K562 (cell line): ENCODE measurements around the gene PLCG2. TPM values are rescaled to one million over a fixed set of nuclear protein-coding genes. Genes with fewer than 3 reads are reported as not detected.
A peak's percentile ranks its signal among the peaks of the same experiment; 100 is the strongest.

Source experiments
- ATAC-seq: fragments of 200-7000 bp; cut with Tn5 transposase; 3 replicates; pipeline ENCODE4 v1.9.1; 2020; ENCODE audit warnings: moderate library complexity
- BruUV-seq: library from RNA; stranded (reverse); fragments of 400-500 nt; replicated peaks from 2 replicates; lab custom pipeline; 2021; lab: Mats Ljungman, UMichigan
- CTCF ChIA-PET: fragments of 300-600 bp; formaldehyde crosslinking; extraction: SDS; loops from one replicate; lab custom pipeline; 2021; ENCODE audit warnings: low intra/inter-chr PET ratio; lab: Yijun Ruan, JAX
- POLR2A ChIA-PET: fragments of 300-600, 350-650 bp; sonication (Branson Sonifier 250); formaldehyde crosslinking; extraction: SDS; loops from one replicate; lab custom pipeline; 2021; ENCODE audit warnings: antibody characterized with exemption, inconsistent platforms; lab: Yijun Ruan, JAX
- DNase-seq, 4 experiments: peaks; one replicate each; pipeline versions ENCODE4 v3.0.0 to v3.0.0-alpha.2; 2011 to 2018; ENCODE audit warnings: low spot score in 3 of 4, mixed read lengths in 3 of 4; ENCODE audit errors: extremely low read depth in 1 of 4
- FAIRE-seq: peaks from 2 replicates; lab custom pipeline; 2011; peaks lifted over from hg19 to GRCh38; lab: Jason Lieb, UNC
- H2AFZ ChIP-seq: 2 replicates; pipeline ENCODE4 v1.6.0; 2011; ENCODE audit warnings: low read depth, low read length, control low read depth, inconsistent platforms
- H3K27ac ChIP-seq: fragments of 200-600 bp; 3 replicates; pipeline ENCODE4 v1.8.0; 2011; ENCODE audit warnings: low read depth, mild to moderate bottlenecking, control low read depth, inconsistent platforms, low read length, moderate library complexity, mixed read lengths; ENCODE audit errors: extremely low read depth
- H3K27me3 ChIP-seq, 2 experiments: fragments of 300-600 bp in 1 of 2; 2 replicates in 1 of 2; 3 replicates in 1 of 2; pipeline versions ENCODE4 v1.6.0 to v1.8.0; 2011; ENCODE audit warnings: inconsistent platforms in 2 of 2, low read length in 2 of 2, mild to moderate bottlenecking in 1 of 2, mixed read lengths in 1 of 2, moderate library complexity in 1 of 2; ENCODE audit not compliant: control insufficient read depth in 2 of 2, insufficient read depth in 2 of 2
- H3K36me3 ChIP-seq: fragments of 300-600 bp; 3 replicates; pipeline ENCODE4 v1.8.0; 2011; ENCODE audit warnings: mild to moderate bottlenecking, low read length, inconsistent platforms; ENCODE audit not compliant: control insufficient read depth, insufficient read depth
- H3K4me1 ChIP-seq, 2 experiments: fragments of 200-600 bp in 1 of 2; replicated peaks in 1 of 2; 2 replicates in 1 of 2; 3 replicates in 1 of 2; pipeline versions ENCODE4 v1.5.1 to v1.8.0; 2011; ENCODE audit warnings: inconsistent platforms in 2 of 2, low read length in 2 of 2, mild to moderate bottlenecking in 1 of 2, mixed read lengths in 1 of 2, moderate library complexity in 1 of 2; ENCODE audit not compliant: control insufficient read depth in 2 of 2, insufficient read depth in 2 of 2
- H3K4me2 ChIP-seq: 2 replicates; pipeline ENCODE4 v1.6.1; 2011; ENCODE audit warnings: low read length, control low read depth, inconsistent platforms, mixed read lengths; ENCODE audit not compliant: insufficient read depth
- H3K4me3 ChIP-seq: fragments of 200-600 bp; sonication (generic), shearing (Covaris generic); 2 replicates; pipeline ENCODE4 v1.5.1; 2016; ENCODE audit warnings: control low read depth, inconsistent platforms
- H3K79me2 ChIP-seq: fragments of 200-600 bp; 3 replicates; pipeline ENCODE4 v1.8.0; 2011; ENCODE audit warnings: low read length, inconsistent platforms; ENCODE audit not compliant: control insufficient read depth, insufficient read depth
- H3K9ac ChIP-seq, 2 experiments: 2 replicates each; pipeline versions ENCODE4 v1.6.0 to v1.6.1; 2011; ENCODE audit warnings: low read depth in 2 of 2, low read length in 2 of 2, control low read depth in 1 of 2, inconsistent platforms in 1 of 2, mild to moderate bottlenecking in 1 of 2, mixed read lengths in 1 of 2; ENCODE audit not compliant: insufficient read depth in 1 of 2
- H3K9me1 ChIP-seq: one replicate; pipeline ENCODE4 v1.6.0; 2011; ENCODE audit warnings: inconsistent platforms, mild to moderate bottlenecking, low read length, moderate library complexity; ENCODE audit not compliant: control insufficient read depth, insufficient read depth
- H3K9me3 ChIP-seq: replicated peaks from 2 replicates; pipeline ENCODE4 v1.5.1; 2011; ENCODE audit warnings: low read depth, low read length, inconsistent platforms; ENCODE audit not compliant: control insufficient read depth, insufficient read depth
- H4K20me1 ChIP-seq: replicated peaks from 2 replicates; pipeline ENCODE4 v1.6.1; 2011; ENCODE audit warnings: low read length, inconsistent platforms, mixed read lengths; ENCODE audit not compliant: control insufficient read depth, insufficient read depth
- ATF1 ChIP-seq, 2 experiments: fragments of 450-650 bp in 1 of 2; IDR thresholded peaks; 2 replicates each; pipeline ENCODE4 v1.6.1; 2016; ENCODE audit warnings: missing compliant biosample characterization in 1 of 2, missing genetic modification characterization in 1 of 2
- CXXC5 ChIP-seq: fragments of 250-450 bp; sonication (Bioruptor Pico); IDR thresholded peaks from 2 replicates; pipeline ENCODE4 v1.8.0; 2022; ENCODE audit warnings: inconsistent platforms, mild to moderate bottlenecking, moderate library complexity
- HSF4 ChIP-seq: fragments of 250-450 bp; sonication (Bioruptor Pico); IDR thresholded peaks from 2 replicates; pipeline ENCODE4 v2.1.2; 2022; ENCODE audit warnings: mild to moderate bottlenecking, moderate library complexity, borderline replicate concordance
- KDM2B ChIP-seq: fragments of 250-450 bp; sonication (Bioruptor Pico); IDR thresholded peaks from 2 replicates; pipeline ENCODE4 v1.8.0; 2021; ENCODE audit warnings: mild to moderate bottlenecking, moderate library complexity
- MAFG ChIP-seq: fragments of 450-650 bp; conservative IDR thresholded peaks from 2 replicates; pipeline ENCODE4 v1.6.1; 2016; ENCODE audit warnings: missing genetic modification characterization, missing compliant biosample characterization
- PCBP1 ChIP-seq: fragments of 200-400 bp; formaldehyde crosslinking; IDR thresholded peaks from 2 replicates; pipeline ENCODE4 v1.6.1; 2018; ENCODE audit warnings: mild to moderate bottlenecking, low read depth, low read length; ENCODE audit not compliant: poor library complexity, severe bottlenecking
- SIN3B ChIP-seq: fragments of 450-650 bp; IDR thresholded peaks from 2 replicates; pipeline ENCODE4 v1.6.1; 2017; ENCODE audit warnings: low read depth, mild to moderate bottlenecking, moderate library complexity
- TBP ChIP-seq: optimal IDR thresholded peaks from 2 replicates; pipeline ENCODE3; 2011; ENCODE audit warnings: low read depth, low read length, improper control_type of control experiment
- ZC3H11A ChIP-seq: IDR thresholded peaks from 2 replicates; pipeline ENCODE4 v1.6.1; 2012; ENCODE audit warnings: low read depth, low read length, improper control_type of control experiment
- ZNF436 ChIP-seq: fragments of 250-450, 450-650 bp; sonication (Bioruptor Pico); formaldehyde crosslinking; IDR thresholded peaks from 2 replicates; pipeline ENCODE4 v1.7.0; 2020; ENCODE audit warnings: mild to moderate bottlenecking
- WGBS: fragments of 100-300 bp; shearing (Covaris generic); methylation state at CpG from one replicate; pipeline ENCODE4 v1.1.6; 2016; ENCODE audit warnings: low coverage, mixed read lengths; ENCODE audit not compliant: insufficient coverage; ENCODE audit errors: missing lambda C conversion rate; 5-methylcytosine and 5-hydroxymethylcytosine counted together
- in situ Hi-C: fragments of 300-500 bp; cut with MboI; formaldehyde crosslinking; loops from 4 replicates; pipeline ENCODE4 v1.15.0; 2018; ENCODE audit warnings: inconsistent platforms, mixed read lengths
- intact Hi-C: fragments of 100-400 bp; cut with micrococcal nuclease; formaldehyde crosslinking; loops from 2 replicates; pipeline ENCODE4 v1.14.2; 2022
- polyA plus RNA-seq, 8 experiments: library from polyadenylated mRNA; depleted of rRNA in 4 of 8; stranded (reverse) in 5 of 8; unstranded in 3 of 8; fragments of >200 nt; fragmentation: Nextera tagmentation in 2 of 8; fragmentation: Illumina TruSeq in 1 of 8; extraction: Ambion mirVana in 2 of 8; extraction: Trizol in 1 of 8; gene quantifications; 2 replicates each; pipeline versions ENCODE4 v1.2.1 to v1.2.3, GENCODE V29; 2011 to 2014; ENCODE audit warnings: inconsistent platforms in 1 of 8, missing spikeins in 1 of 8
- total RNA-seq, 7 experiments: library from RNA; depleted of rRNA in 6 of 7; stranded (reverse); fragments of >200 nt in 6 of 7; fragmentation: Illumina TruSeq in 2 of 7; extraction: Trizol in 2 of 7; gene quantifications; 2 replicates each; pipeline versions ENCODE4 v1.2.1 to v1.2.3, GENCODE V29; 2011 to 2021; ENCODE audit warnings: low replicate concordance in 1 of 7
- TF ChIP-seq, protein P1 (sequence below): sonication (generic); formaldehyde crosslinking; IDR thresholded peaks from 2 replicates; pipeline ENCODE4 v1.8.1; 2023; ENCODE audit warnings: mild to moderate bottlenecking, missing genetic modification reagents
- TF ChIP-seq, protein P2 (sequence below), 2 experiments: IDR thresholded peaks; 2 replicates each; pipeline ENCODE4 v1.6.1; 2011; ENCODE audit warnings: borderline replicate concordance in 1 of 2, control low read depth in 1 of 2, low read depth in 1 of 2, low read length in 1 of 2, mild to moderate bottlenecking in 1 of 2, mixed read lengths in 1 of 2, moderate library complexity in 1 of 2; ENCODE audit not compliant: insufficient read depth in 1 of 2, insufficient read length in 1 of 2, poor library complexity in 1 of 2, severe bottlenecking in 1 of 2; ENCODE audit errors: extremely low read depth in 1 of 2
- TF ChIP-seq, protein P3 (sequence below): fragments of 250-450 bp; sonication (Bioruptor Pico); IDR thresholded peaks from 2 replicates; pipeline ENCODE4 v1.4.0; 2020; ENCODE audit warnings: mild to moderate bottlenecking

The PLCG2 gene
- total and polyA plus RNA-seq, 9 of the 15 experiments (the other 6 are each of a cell fraction or from before 2014, with no cell fraction given), result 0.94 to 7.1 (median 3.1) TPM

DNA sequence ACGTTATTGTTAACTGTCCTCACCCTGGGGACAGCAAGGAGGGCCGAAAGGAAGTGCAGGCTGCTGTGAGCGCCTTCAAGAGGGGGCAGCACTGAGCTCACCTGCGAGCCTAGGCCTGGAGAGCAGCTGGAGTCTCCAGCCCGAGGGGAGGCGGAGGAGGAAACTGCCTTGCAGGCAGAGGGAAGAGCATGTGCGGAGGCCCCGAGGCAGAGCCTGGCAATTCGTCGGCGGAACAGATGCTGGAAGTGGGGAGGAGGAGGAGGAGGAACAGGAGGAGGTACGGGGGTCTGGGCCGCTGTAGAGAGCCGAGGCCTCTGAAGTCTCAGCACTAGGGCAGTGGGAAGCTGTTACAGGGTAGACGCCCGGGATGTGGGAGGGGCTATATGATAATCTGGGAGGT, 49.6 kb upstream of the PLCG2 start (continued):
- TF ChIP-seq, protein P1, sequence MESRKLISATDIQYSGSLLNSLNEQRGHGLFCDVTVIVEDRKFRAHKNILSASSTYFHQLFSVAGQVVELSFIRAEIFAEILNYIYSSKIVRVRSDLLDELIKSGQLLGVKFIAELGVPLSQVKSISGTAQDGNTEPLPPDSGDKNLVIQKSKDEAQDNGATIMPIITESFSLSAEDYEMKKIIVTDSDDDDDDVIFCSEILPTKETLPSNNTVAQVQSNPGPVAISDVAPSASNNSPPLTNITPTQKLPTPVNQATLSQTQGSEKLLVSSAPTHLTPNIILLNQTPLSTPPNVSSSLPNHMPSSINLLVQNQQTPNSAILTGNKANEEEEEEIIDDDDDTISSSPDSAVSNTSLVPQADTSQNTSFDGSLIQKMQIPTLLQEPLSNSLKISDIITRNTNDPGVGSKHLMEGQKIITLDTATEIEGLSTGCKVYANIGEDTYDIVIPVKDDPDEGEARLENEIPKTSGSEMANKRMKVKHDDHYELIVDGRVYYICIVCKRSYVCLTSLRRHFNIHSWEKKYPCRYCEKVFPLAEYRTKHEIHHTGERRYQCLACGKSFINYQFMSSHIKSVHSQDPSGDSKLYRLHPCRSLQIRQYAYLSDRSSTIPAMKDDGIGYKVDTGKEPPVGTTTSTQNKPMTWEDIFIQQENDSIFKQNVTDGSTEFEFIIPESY, result peak; percentile 99
- TF ChIP-seq CXXC5 (CRISPR knock-in tag) (no peak), ZNF436 (CRISPR knock-in tag) (no peak)

DNA sequence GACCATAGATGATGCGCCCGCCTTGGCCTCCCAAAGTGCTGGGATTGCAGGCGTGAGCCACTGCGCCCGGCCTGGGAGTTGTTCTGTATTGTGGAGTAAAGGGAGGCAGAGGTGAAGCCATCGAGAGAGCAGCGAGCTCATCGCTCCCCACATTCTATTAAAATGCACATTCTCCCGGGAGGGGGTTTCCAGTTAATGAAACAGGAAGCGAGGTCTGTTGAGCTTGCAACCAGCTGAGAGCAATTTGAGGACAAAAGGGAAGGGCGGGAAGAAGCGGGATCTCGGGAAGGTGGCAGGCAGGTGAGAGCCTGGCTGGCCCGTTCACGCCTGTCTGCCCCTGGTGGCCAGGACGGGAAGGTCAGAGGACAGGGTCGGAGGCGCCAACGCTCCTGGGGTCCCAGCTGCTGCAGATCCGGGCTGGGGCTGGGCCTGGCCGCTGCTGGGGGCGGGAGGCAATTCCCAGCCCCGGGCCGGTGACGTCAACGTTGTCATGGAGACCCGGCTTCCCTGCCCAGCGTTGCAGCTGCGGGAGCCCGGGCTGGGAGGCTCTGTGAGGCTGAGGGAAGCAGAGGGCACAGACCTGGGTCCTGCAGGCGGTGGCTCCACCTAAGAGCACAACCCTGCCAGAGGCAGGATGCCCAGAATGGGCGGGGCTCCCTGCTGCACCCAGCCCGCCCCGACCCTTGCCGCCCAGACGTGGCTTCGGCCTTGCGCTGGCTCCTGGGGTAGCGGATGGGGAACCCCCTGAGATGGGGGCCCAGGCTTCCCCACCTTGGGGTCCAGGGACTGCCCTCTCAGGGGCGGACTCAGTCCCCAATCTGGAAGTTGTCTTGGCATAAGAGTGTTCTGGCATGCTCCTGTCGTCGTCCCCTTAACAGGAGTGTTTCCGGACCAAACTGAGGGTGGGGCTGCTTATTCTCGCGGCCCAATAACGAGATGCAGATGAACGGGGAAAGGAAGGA, 48.7 kb upstream of the PLCG2 start:
- peaks cover 2 to 13% of the 10 kb centered on the region in 2 experiments; a peak in 3 of 5 replicates for H3K27me3 ChIP-seq
- ChIA-PET CTCF (interaction anchor here (0.6 to 1.1 kb wide), 2 partner anchors 107 to 327 kb away, joined by 3 to 4 read pairs; no protein-coding TSS in a partner anchor), POLR2A (interaction anchor here (0.5 to 1.4 kb wide), 8 partner anchors 10 to 1264 kb away, joined by 3 to 4 read pairs (median 3); no protein-coding TSS in a partner anchor)
- no peaks in the 10 kb centered on the region for H4K20me1 ChIP-seq
- 30% methylated on average over 44 of the region's 47 CpGs for WGBS
- BruUV-seq, result no TSS peak
- no peaks in the 10 kb centered on the region for H3K36me3 ChIP-seq
- H3K9me1 ChIP-seq, result no peaks in the 10 kb centered on the region
- FAIRE-seq (peak; percentile 60), DNase-seq (peak; percentile 67 to 86 (median 78)), ATAC-seq (peak; percentile 94)
- H3K4me3 ChIP-seq, result no peak overlapping the region
- H2AFZ ChIP-seq, result peak overlapping the region; percentile 74
- in situ Hi-C loops, result loop anchor here (25.0 kb wide), 2 partner anchors 718 to 1193 kb away; partner anchors contain the start of genes CENPN, CMC2 and DYNLRB2
- no peaks in the 10 kb centered on the region for H3K9me3 ChIP-seq
- no peak overlapping the region for H3K27ac ChIP-seq
- intact Hi-C loops, result no loop called here
- H3K4me1 ChIP-seq, result peaks cover 7 to 14% of the 10 kb centered on the region in 2 experiments; a peak in 3 of 5 replicates
- peak overlapping the region; percentile 55 for H3K4me2 ChIP-seq
- no peaks in the 10 kb centered on the region for H3K79me2 ChIP-seq
- peak overlapping the region in 1 of 2 experiments; percentile 72; a peak in 1 of 4 replicates for H3K9ac ChIP-seq
- TF ChIP-seq PCBP1 (peak; percentile 51), MAFG (tag) (no peak), KDM2B (no peak), SIN3B (no peak), TBP (no peak), HSF4 (CRISPR knock-in tag) (no peak), ZC3H11A (no peak), ATF1 (CRISPR knock-in tag; IDR thresholded peaks at IDR 0.05) (no peak), ATF1 (tag; IDR thresholded peaks at IDR 0.05) (peak; percentile 86)
- TF ChIP-seq, protein P2, sequence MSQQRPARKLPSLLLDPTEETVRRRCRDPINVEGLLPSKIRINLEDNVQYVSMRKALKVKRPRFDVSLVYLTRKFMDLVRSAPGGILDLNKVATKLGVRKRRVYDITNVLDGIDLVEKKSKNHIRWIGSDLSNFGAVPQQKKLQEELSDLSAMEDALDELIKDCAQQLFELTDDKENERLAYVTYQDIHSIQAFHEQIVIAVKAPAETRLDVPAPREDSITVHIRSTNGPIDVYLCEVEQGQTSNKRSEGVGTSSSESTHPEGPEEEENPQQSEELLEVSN (IDR thresholded peaks at IDR 0.05; ENCODE audit: borderline replicate concordance in 1 of 2, extremely low read depth in 1 of 2, insufficient read depth in 1 of 2, insufficient read length in 1 of 2, low read depth in 1 of 2, low read length in 1 of 2, poor library complexity in 1 of 2, severe bottlenecking in 1 of 2), result peak; percentile 67 to 90
- TF ChIP-seq, protein P3, sequence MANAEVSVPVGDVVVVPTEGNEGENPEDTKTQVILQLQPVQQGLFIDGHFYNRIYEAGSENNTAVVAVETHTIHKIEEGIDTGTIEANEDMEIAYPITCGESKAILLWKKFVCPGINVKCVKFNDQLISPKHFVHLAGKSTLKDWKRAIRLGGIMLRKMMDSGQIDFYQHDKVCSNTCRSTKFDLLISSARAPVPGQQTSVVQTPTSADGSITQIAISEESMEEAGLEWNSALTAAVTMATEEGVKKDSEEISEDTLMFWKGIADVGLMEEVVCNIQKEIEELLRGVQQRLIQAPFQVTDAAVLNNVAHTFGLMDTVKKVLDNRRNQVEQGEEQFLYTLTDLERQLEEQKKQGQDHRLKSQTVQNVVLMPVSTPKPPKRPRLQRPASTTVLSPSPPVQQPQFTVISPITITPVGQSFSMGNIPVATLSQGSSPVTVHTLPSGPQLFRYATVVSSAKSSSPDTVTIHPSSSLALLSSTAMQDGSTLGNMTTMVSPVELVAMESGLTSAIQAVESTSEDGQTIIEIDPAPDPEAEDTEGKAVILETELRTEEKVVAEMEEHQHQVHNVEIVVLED, result no peak
